Measurements from ENCODE around the gene SCRN2.

DNA sequence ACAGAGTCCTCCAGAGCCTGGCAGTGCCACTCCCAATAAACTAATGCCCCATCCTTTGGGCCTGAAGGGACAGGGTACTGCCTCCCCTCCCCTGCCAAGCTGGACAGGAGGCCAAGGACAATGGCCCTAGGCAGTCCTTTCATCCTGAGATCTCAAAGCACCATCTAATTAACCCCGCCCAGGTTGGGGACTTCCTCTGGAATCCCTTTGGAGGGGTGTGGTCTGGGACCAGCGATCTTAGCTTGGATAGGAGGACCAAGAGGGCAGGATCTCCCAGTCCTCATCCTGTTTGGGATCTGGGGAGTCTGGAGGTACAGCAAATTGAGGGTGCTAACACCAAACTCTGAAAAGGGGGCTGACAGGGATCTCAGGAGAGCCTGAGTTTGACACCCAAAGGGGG lies 28.0 kb upstream of the SCRN2 start:
- TF ChIP-seq, protein P1, sequence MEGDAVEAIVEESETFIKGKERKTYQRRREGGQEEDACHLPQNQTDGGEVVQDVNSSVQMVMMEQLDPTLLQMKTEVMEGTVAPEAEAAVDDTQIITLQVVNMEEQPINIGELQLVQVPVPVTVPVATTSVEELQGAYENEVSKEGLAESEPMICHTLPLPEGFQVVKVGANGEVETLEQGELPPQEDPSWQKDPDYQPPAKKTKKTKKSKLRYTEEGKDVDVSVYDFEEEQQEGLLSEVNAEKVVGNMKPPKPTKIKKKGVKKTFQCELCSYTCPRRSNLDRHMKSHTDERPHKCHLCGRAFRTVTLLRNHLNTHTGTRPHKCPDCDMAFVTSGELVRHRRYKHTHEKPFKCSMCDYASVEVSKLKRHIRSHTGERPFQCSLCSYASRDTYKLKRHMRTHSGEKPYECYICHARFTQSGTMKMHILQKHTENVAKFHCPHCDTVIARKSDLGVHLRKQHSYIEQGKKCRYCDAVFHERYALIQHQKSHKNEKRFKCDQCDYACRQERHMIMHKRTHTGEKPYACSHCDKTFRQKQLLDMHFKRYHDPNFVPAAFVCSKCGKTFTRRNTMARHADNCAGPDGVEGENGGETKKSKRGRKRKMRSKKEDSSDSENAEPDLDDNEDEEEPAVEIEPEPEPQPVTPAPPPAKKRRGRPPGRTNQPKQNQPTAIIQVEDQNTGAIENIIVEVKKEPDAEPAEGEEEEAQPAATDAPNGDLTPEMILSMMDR (IDR thresholded peaks at IDR 0.05 in 4 of 5, conservative IDR thresholded peaks at IDR 0.05 in 1 of 5) = no peak
- TF ChIP-seq POLR2A (IDR thresholded peaks at IDR 0.05) = no peak
